Osteoblast (primary cell): ENCODE measurements around the gene RASAL2. TPM values are rescaled to one million over a fixed set of nuclear protein-coding genes. Genes with fewer than 3 reads are reported as not detected.

Experiments
- DNase-seq: peaks from one replicate; pipeline ENCODE4 v3.0.0; 2011; ENCODE audit warnings: low spot score, mixed read lengths; ENCODE audit not compliant: insufficient read length; ENCODE audit errors: missing footprints
- H2AFZ ChIP-seq: 2 replicates; pipeline ENCODE4 v1.6.0; 2011; ENCODE audit warnings: mild to moderate bottlenecking, low read length
- H3K27ac ChIP-seq: 2 replicates; pipeline ENCODE4 v1.5.1; 2011; ENCODE audit warnings: mild to moderate bottlenecking, low read depth, low read length, moderate library complexity
- H3K27me3 ChIP-seq: 2 replicates; pipeline ENCODE4 v1.6.0; 2012; ENCODE audit warnings: mild to moderate bottlenecking, control low read depth, inconsistent platforms, low read length, moderate library complexity; ENCODE audit not compliant: insufficient read depth
- H3K36me3 ChIP-seq: 2 replicates; pipeline ENCODE4 v1.5.1; 2011; ENCODE audit warnings: mild to moderate bottlenecking, low read length, control low read depth, moderate library complexity; ENCODE audit not compliant: insufficient read depth
- H3K4me1 ChIP-seq: 2 replicates; pipeline ENCODE4 v1.5.1; 2011; ENCODE audit warnings: mild to moderate bottlenecking, low read length, control low read depth, moderate library complexity; ENCODE audit not compliant: insufficient read depth
- H3K4me2 ChIP-seq: 2 replicates; pipeline ENCODE4 v1.6.0; 2011; ENCODE audit warnings: mild to moderate bottlenecking, low read length; ENCODE audit not compliant: insufficient read depth
- H3K4me3 ChIP-seq: fragments of 200-600 bp; sonication (generic); 3 replicates; pipeline ENCODE4 v1.5.1; 2012; ENCODE audit warnings: mild to moderate bottlenecking, low read length, inconsistent platforms; ENCODE audit not compliant: insufficient read depth
- H3K79me2 ChIP-seq: 2 replicates; pipeline ENCODE4 v1.6.0; 2012; ENCODE audit warnings: mild to moderate bottlenecking, low read length, control low read depth, inconsistent platforms; ENCODE audit not compliant: insufficient read depth
- H3K9me3 ChIP-seq: 2 replicates; pipeline ENCODE4 v1.5.1; 2011; ENCODE audit warnings: low read depth, low read length, control low read depth
- H4K20me1 ChIP-seq: 2 replicates; pipeline ENCODE4 v1.6.0; 2012; ENCODE audit warnings: mild to moderate bottlenecking, low read length, control low read depth; ENCODE audit not compliant: insufficient read depth
- total RNA-seq: library from RNA; depleted of rRNA; stranded (reverse); fragments of >200 nt; gene quantifications from 2 replicates; pipeline ENCODE4 v1.2.3, GENCODE V29; 2012
- TF ChIP-seq, protein P1 (sequence below): IDR thresholded peaks from 2 replicates; pipeline ENCODE4 v1.5.1; 2011; ENCODE audit warnings: mild to moderate bottlenecking, low read depth, low read length, moderate library complexity; ENCODE audit errors: extremely low read depth

The RASAL2 gene
- total RNA-seq, 1 donor: 59.4 TPM

DNA sequence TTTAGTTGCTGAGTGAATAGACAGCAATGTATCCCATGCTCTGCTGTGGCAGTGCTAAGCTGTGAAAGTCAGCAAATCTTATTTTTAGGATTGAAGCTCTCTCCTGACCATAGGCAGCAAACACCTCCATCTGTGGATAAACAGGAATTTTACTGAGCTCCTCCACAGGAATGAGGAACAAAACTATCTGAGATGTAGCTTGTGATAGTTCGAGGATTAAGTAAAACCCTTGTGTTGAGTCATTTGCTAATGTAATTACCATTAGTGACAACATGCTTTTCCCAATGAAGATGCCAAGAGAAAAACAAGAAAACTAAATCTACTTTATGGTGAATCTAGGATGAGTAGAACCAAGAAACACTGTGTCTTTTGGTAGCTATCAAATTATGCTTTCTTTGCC is 280.1 kb downstream of the RASAL2 start:
- Histone ChIP-seq H3K79me2 (peaks cover 37% of the 10 kb centered on the region), H3K4me2 (no peak overlapping the region)

DNA sequence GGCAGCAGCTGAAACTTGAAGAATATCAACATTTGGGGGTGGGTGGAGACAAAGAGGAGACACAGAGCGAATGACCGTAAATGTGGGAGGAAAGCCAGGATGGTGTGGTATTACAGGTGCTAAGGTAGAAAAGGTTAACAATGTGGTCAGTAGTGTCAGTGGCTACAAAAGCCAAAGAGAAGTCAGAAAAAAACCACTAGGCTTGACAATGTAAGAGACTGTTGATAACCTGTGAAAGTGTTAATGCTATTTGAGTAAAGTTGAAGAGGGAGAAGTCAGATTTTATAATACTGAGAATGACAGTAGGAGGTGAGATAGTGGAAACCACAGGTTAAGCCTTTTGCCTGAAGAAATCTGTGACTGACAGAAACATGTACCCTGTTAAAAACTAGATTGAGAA is 282.1 kb downstream of the RASAL2 start:
- no peaks in the 10 kb centered on the region for H4K20me1 ChIP-seq
- H3K36me3 ChIP-seq: no peaks in the 10 kb centered on the region
- no peak overlapping the region for H3K27ac ChIP-seq
- no peaks in the 10 kb centered on the region for H3K9me3 ChIP-seq
- H3K4me2 ChIP-seq: no peak overlapping the region
- TF ChIP-seq, protein P1, sequence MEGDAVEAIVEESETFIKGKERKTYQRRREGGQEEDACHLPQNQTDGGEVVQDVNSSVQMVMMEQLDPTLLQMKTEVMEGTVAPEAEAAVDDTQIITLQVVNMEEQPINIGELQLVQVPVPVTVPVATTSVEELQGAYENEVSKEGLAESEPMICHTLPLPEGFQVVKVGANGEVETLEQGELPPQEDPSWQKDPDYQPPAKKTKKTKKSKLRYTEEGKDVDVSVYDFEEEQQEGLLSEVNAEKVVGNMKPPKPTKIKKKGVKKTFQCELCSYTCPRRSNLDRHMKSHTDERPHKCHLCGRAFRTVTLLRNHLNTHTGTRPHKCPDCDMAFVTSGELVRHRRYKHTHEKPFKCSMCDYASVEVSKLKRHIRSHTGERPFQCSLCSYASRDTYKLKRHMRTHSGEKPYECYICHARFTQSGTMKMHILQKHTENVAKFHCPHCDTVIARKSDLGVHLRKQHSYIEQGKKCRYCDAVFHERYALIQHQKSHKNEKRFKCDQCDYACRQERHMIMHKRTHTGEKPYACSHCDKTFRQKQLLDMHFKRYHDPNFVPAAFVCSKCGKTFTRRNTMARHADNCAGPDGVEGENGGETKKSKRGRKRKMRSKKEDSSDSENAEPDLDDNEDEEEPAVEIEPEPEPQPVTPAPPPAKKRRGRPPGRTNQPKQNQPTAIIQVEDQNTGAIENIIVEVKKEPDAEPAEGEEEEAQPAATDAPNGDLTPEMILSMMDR: no peak
- no peaks in the 10 kb centered on the region for H3K27me3 ChIP-seq
- H3K4me3 ChIP-seq: no peak overlapping the region
- no peak for DNase-seq
- H3K79me2 ChIP-seq: peaks cover 46% of the 10 kb centered on the region
- peaks cover 17% of the 10 kb centered on the region for H3K4me1 ChIP-seq
- H2AFZ ChIP-seq: no peak overlapping the region

More for the DNA sequence above, 280.1 kb downstream of the RASAL2 start:
- Histone ChIP-seq H2AFZ (no peak overlapping the region), H3K27me3 (no peaks in the 10 kb centered on the region), H3K9me3 (no peaks in the 10 kb centered on the region), H3K4me3 (no peak overlapping the region), H3K36me3 (no peaks in the 10 kb centered on the region), H3K27ac (no peak overlapping the region), H3K4me1 (peaks cover 19% of the 10 kb centered on the region), H4K20me1 (no peaks in the 10 kb centered on the region)
- TF ChIP-seq, protein P1: no peak
- DNase-seq: no peak

DNA sequence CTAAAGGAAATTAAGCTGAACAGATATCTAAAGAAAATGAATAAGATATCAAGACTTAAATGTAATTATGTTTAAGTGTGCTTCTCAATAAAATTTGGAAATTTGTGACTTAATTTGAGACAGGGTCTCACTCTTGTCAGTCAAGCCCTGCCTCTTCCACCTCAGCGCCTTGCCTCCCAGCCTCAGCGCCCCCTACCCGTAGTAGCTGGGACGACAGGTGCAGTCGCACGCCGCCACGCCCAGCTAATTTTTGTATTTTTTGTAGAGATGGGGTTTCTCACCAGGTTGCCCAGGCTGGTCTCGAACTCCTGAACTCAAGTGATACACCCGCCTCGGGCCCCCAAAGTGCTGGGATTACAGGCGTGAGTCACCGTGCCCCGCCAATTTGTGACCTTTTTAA is 285.9 kb downstream of the RASAL2 start:
- DNase-seq: no peak
- no peaks in the 10 kb centered on the region for H3K9me3 ChIP-seq
- H3K4me2 ChIP-seq: no peak overlapping the region

DNA sequence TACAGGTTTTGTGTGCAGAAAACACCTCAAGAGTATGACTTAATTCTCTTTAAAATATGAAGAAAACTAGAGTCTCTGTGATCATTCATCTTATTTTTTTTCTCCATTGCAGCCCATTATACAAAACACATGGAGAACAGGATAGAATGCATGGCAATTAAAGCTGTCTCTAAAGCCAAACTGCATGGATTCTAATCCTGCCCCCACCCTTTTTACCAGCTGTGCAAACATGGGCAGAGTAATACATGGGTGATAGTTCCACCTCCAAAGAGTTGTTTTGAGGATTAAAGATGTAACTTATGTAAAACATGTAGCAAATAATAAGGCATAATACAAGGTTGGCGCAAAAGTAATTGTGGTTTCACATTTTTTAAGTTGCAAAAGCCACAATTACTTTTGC is 288.5 kb downstream of the RASAL2 start:
- Histone ChIP-seq H3K4me1 (peaks cover 5% of the 10 kb centered on the region), H3K4me3 (no peak overlapping the region), H3K27ac (no peak overlapping the region), H3K27me3 (no peaks in the 10 kb centered on the region), H3K9me3 (no peaks in the 10 kb centered on the region), H3K79me2 (peaks cover 50% of the 10 kb centered on the region), H4K20me1 (peaks cover 4% of the 10 kb centered on the region), H2AFZ (no peak overlapping the region), H3K36me3 (no peaks in the 10 kb centered on the region), H3K4me2 (no peak overlapping the region)
- TF ChIP-seq, protein P1: no peak
- no peak for DNase-seq

More for the DNA sequence above, 285.9 kb downstream of the RASAL2 start:
- Histone ChIP-seq H3K27ac (no peak overlapping the region), H3K36me3 (no peaks in the 10 kb centered on the region), H3K4me3 (no peak overlapping the region), H4K20me1 (no peaks in the 10 kb centered on the region), H3K79me2 (peaks cover 46% of the 10 kb centered on the region), H2AFZ (no peak overlapping the region), H3K27me3 (no peaks in the 10 kb centered on the region), H3K4me1 (peaks cover 5% of the 10 kb centered on the region)
- TF ChIP-seq, protein P1: peak; percentile 6
